Measurements from ENCODE around the gene DHX40. TPM values are rescaled to one million over a fixed set of nuclear protein-coding genes. Genes with fewer than 3 reads are reported as not detected.

DHX40 gene
- total and polyA plus RNA-seq, 4 experiments from 2014 or later = 19.9 to 29.9 (median 26.3) TPM

GRCh38 chr17:59634632-59635541 lies 69.5 kb downstream of the DHX40 start:
- peak overlapping the region in 6 of 7 donors; percentile 35 to 74 (median 58) for H3K27ac Mint-ChIP-seq
- no peaks in the 10 kb centered on the region for H3K27me3 ChIP-seq (ENCODE audit: insufficient read depth, low read length)
- H3K4me3 Mint-ChIP-seq = peak overlapping the region in 7 of 8 donors; percentile 17 to 73 (median 51)
- no peaks in the 10 kb centered on the region for H3K9me3 ChIP-seq (ENCODE audit: control insufficient read depth in 1 of 2, low read length in 2 of 2)
- H3K4me3 ChIP-seq (ENCODE audit: low read length in 2 of 2) = no peak overlapping the region
- peaks cover 46 to 81% (median 65%) of the 10 kb centered on the region in 4 donors for H3K4me1 Mint-ChIP-seq
- POLR2A ChIA-PET (ENCODE audit: partially characterized antibody) = interaction anchor here (1.2 to 2.0 kb wide), 2 partner anchors 16 to 17 kb away, joined by 3 to 21 read pairs; partner anchors contain the start of gene CLTC
- no peak overlapping the region for H3K27ac ChIP-seq (ENCODE audit: low read depth, low read length)
- no peaks in the 10 kb centered on the region for H3K27me3 Mint-ChIP-seq
- DNase-seq = peak in 1 of 5 donors; percentile 6
- CTCF ChIA-PET (ENCODE audit: partially characterized antibody) = interaction anchor here (0.7 to 1.0 kb wide), 2 partner anchors 17 to 1003 kb away, joined by 3 read pairs; no protein-coding TSS in a partner anchor
- H3K36me3 Mint-ChIP-seq = peaks cover 7 to 14% of the 10 kb centered on the region in 2 donors
- H3K9me3 Mint-ChIP-seq = no peaks in the 10 kb centered on the region
- no peaks in the 10 kb centered on the region for H3K36me3 ChIP-seq (ENCODE audit: insufficient read depth, low read length)
- intact Hi-C loops (cut with micrococcal nuclease) = no loop called here
- H3K4me1 ChIP-seq (ENCODE audit: insufficient read depth, low read length) = peaks cover 86% of the 10 kb centered on the region

- no peak for DNase-seq
- H3K36me3 ChIP-seq (ENCODE audit: insufficient read depth, low read length) = no peaks in the 10 kb centered on the region
- H3K4me1 Mint-ChIP-seq = peaks cover 52 to 88% (median 66%) of the 10 kb centered on the region in 4 donors
- POLR2A ChIA-PET (ENCODE audit: partially characterized antibody) = no interaction called here
- H3K4me1 ChIP-seq (ENCODE audit: insufficient read depth, low read length) = peaks cover 88% of the 10 kb centered on the region
- no peaks in the 10 kb centered on the region for H3K27me3 Mint-ChIP-seq
- H3K27ac ChIP-seq (ENCODE audit: low read depth, low read length) = no peak overlapping the region
- H3K4me3 Mint-ChIP-seq = no peak overlapping the region
- no peak overlapping the region for H3K4me3 ChIP-seq (ENCODE audit: low read length in 2 of 2)
- no peaks in the 10 kb centered on the region for H3K9me3 Mint-ChIP-seq
- peak overlapping the region in 1 of 7 donors; percentile 31 for H3K27ac Mint-ChIP-seq
- H3K27me3 ChIP-seq (ENCODE audit: insufficient read depth, low read length) = no peaks in the 10 kb centered on the region
- CTCF ChIA-PET (ENCODE audit: partially characterized antibody) = interaction anchor here (0.9 to 1.9 kb wide), 4 partner anchors 11 to 74 kb away, joined by 3 to 4 read pairs (median 3); partner anchors contain the start of gene CLTC
- intact Hi-C loops (cut with micrococcal nuclease) = no loop called here
- no peaks in the 10 kb centered on the region for H3K9me3 ChIP-seq (ENCODE audit: control insufficient read depth in 1 of 2, low read length in 2 of 2)
- H3K36me3 Mint-ChIP-seq = peaks cover 0 to 6% of the 10 kb centered on the region in 2 donors
Observed at GRCh38 chr17:59637611-59638310, 72.4 kb downstream of the DHX40 start.

- no peaks in the 10 kb centered on the region for H3K9me3 ChIP-seq (ENCODE audit: control insufficient read depth in 1 of 2, low read length in 2 of 2)
- Mint-ChIP-seq H3K27ac (no peak overlapping the region), H3K4me1 (peaks cover 53 to 86% (median 67%) of the 10 kb centered on the region in 4 donors), H3K27me3 (no peaks in the 10 kb centered on the region), H3K36me3 (peaks cover 0 to 8% of the 10 kb centered on the region in 2 donors), H3K9me3 (no peaks in the 10 kb centered on the region), H3K4me3 (peak overlapping the region in 1 of 8 donors; percentile 22)
- ChIA-PET POLR2A (ENCODE audit: partially characterized antibody) (interaction anchor here (1.8 kb wide), 1 partner anchor 19 kb away, joined by 8 read pairs; the partner anchor contains the start of gene CLTC), CTCF (ENCODE audit: partially characterized antibody) (no interaction called here)
- no peak overlapping the region for H3K27ac ChIP-seq (ENCODE audit: low read depth, low read length)
- no peak overlapping the region for H3K4me3 ChIP-seq (ENCODE audit: low read length in 2 of 2)
- H3K27me3 ChIP-seq (ENCODE audit: insufficient read depth, low read length) = no peaks in the 10 kb centered on the region
- DNase-seq = no peak
- H3K36me3 ChIP-seq (ENCODE audit: insufficient read depth, low read length) = no peaks in the 10 kb centered on the region
- peaks cover 84% of the 10 kb centered on the region for H3K4me1 ChIP-seq (ENCODE audit: insufficient read depth, low read length)
- intact Hi-C loops (cut with micrococcal nuclease) = no loop called here
Observed at GRCh38 chr17:59638553-59638952, 73.1 kb downstream of the DHX40 start.

- intact Hi-C loops (cut with micrococcal nuclease) = loop anchor here (1.0 kb wide), 1 partner anchor 23 kb away; the partner anchor contains the start of gene CLTC
- Histone ChIP-seq H3K27ac (ENCODE audit: low read depth, low read length) (no peak overlapping the region), H3K4me1 (ENCODE audit: insufficient read depth, low read length) (peaks cover 57% of the 10 kb centered on the region), H3K27me3 (ENCODE audit: insufficient read depth, low read length) (no peaks in the 10 kb centered on the region), H3K4me3 (ENCODE audit: low read length in 2 of 2) (no peak overlapping the region), H3K36me3 (ENCODE audit: insufficient read depth, low read length) (peaks cover 11% of the 10 kb centered on the region), H3K9me3 (ENCODE audit: control insufficient read depth in 1 of 2, low read length in 2 of 2) (no peaks in the 10 kb centered on the region)
- H3K27ac Mint-ChIP-seq = peak overlapping the region in 6 of 7 donors; percentile 7 to 81 (median 72)
- H3K36me3 Mint-ChIP-seq = peaks cover 0 to 26% of the 10 kb centered on the region in 2 donors
- peaks cover 39 to 67% (median 52%) of the 10 kb centered on the region in 4 donors for H3K4me1 Mint-ChIP-seq
- POLR2A ChIA-PET (ENCODE audit: partially characterized antibody) = interaction anchor here (0.6 to 1.5 kb wide), 6 partner anchors 9 to 1035 kb away, joined by 3 to 15 read pairs (median 3); partner anchors contain the start of genes BCAS3, CLTC, PTRH2 and VMP1
- peak overlapping the region; percentile 49 to 77 (median 71) for H3K4me3 Mint-ChIP-seq
- CTCF ChIA-PET (ENCODE audit: partially characterized antibody) = interaction anchor here (1.0 to 1.4 kb wide), 5 partner anchors 14 to 34 kb away, joined by 3 to 6 read pairs (median 3); partner anchors contain the start of gene CLTC
- no peaks in the 10 kb centered on the region for H3K27me3 Mint-ChIP-seq
- H3K9me3 Mint-ChIP-seq = no peaks in the 10 kb centered on the region
- peak in 4 of 5 donors; percentile 32 to 42 (median 34) for DNase-seq
Observed at GRCh38 chr17:59641799-59642484, 76.5 kb downstream of the DHX40 start.

- intact Hi-C loops (cut with micrococcal nuclease) = loop anchor here (1.0 kb wide), 1 partner anchor 23 kb away; the partner anchor contains the start of gene CLTC
- POLR2A ChIA-PET (ENCODE audit: partially characterized antibody) = interaction anchor here (1.0 to 1.5 kb wide), 4 partner anchors 8 to 1035 kb away, joined by 3 to 15 read pairs (median 4); partner anchors contain the start of genes BCAS3, CLTC, PTRH2 and VMP1
Observed at GRCh38 chr17:59642565-59642964, 77.2 kb downstream of the DHX40 start.

More at GRCh38 chr17:59642565-59642964, 77.2 kb downstream of the DHX40 start:
- Histone ChIP-seq H3K27ac (ENCODE audit: low read depth, low read length) (no peak overlapping the region), H3K9me3 (ENCODE audit: control insufficient read depth in 1 of 2, low read length in 2 of 2) (no peaks in the 10 kb centered on the region), H3K27me3 (ENCODE audit: insufficient read depth, low read length) (no peaks in the 10 kb centered on the region), H3K4me3 (ENCODE audit: low read length in 2 of 2) (no peak overlapping the region), H3K36me3 (ENCODE audit: insufficient read depth, low read length) (peaks cover 16% of the 10 kb centered on the region), H3K4me1 (ENCODE audit: insufficient read depth, low read length) (peaks cover 57% of the 10 kb centered on the region)
- H3K27ac Mint-ChIP-seq = peak overlapping the region in 4 of 7 donors; percentile 7 to 78 (median 68)
- CTCF ChIA-PET (ENCODE audit: partially characterized antibody) = interaction anchor here (1.0 to 1.4 kb wide), 5 partner anchors 15 to 35 kb away, joined by 3 to 6 read pairs (median 3); partner anchors contain the start of gene CLTC
- peak overlapping the region in 4 of 8 donors; percentile 49 to 77 (median 72) for H3K4me3 Mint-ChIP-seq
- H3K27me3 Mint-ChIP-seq = no peaks in the 10 kb centered on the region
- peaks cover 5 to 33% of the 10 kb centered on the region in 2 donors for H3K36me3 Mint-ChIP-seq
- no peak for DNase-seq
- no peaks in the 10 kb centered on the region for H3K9me3 Mint-ChIP-seq
- H3K4me1 Mint-ChIP-seq = peaks cover 39 to 73% (median 53%) of the 10 kb centered on the region in 4 donors
